ENCODE measurements around the gene SH2D2A.

- TF ChIP-seq CTCF (IDR thresholded peaks at IDR 0.05) (no peak), POLR2A (IDR thresholded peaks at IDR 0.05) (no peak)
Observed at GRCh38 chr1:156849151-156849496, 32.5 kb upstream of the SH2D2A start.
